Renal cortical epithelial cell (primary cell): ENCODE results near the gene CEP112. TPM values are rescaled to one million over a fixed set of nuclear protein-coding genes. Genes with fewer than 3 reads are reported as not detected.
"Not testable (repeated sequence)": the region's sequence is repeated elsewhere in the genome, so short reads cannot be mapped to it uniquely, and the experiment has no call there.

ENCODE experiments used
- DNase-seq: peaks from one replicate; pipeline ENCODE4 v3.0.0-alpha.2; 2011; ENCODE audit warnings: low read depth
- total RNA-seq: library from RNA; depleted of rRNA; stranded (reverse); fragments of >200 nt; gene quantifications from 2 replicates; pipeline ENCODE4 v1.2.3, GENCODE V29; 2014

CEP112 gene
- total RNA-seq, 1 donor from 2014 or later = 27.0 TPM

DNA sequence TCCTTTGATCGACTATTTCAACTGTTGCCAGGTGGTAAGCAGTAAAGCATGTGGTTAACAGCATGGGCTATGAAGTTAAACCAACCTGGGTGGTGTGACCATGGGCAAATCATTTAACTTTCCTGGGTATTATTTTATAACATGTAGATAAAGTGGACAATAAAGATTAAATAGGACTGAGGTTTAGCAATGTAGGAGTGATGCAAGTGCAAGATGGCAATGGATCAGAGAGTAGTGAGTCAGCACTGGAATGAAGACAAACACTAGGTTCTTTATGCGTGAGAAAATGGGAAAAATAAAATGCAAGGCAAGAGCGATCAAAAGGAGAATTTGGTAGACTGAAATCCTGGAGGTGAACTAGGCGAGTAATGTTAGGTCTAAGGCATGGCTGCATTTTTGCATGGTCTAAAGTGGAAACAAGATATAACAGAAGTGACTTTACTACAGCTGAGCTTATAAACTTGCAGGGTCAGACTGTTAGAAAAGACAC, 408.0 kb downstream of the CEP112 start:
- peak; percentile 98 for DNase-seq

DNA sequence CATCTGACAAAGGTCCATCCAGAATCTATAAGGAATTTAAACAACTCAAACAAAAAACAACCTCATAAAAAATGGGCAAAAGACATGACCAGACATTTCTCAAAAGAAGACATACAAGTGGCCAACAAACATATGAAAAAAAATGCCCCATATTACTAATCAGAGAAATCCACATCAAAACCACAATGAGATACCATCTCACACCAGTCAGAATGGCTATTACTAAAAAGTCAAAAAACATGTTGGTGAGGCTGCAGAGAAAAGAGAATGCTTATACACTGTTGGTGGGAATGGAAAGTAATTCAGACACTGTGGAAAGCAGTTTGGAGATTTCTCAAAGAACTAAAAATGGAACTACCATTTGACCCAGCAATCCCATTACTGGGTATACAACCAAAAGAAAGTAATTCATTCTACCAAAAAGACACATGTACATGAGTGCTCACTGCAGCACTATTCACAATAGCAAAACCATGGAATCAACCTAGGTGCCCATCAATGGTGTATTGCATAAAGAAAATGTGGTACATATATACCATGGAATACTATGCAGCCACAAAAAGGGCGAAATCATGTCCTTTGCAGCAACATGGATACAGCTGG, 409.7 kb downstream of the CEP112 start:
- not testable (repeated sequence) for DNase-seq

- DNase-seq = no peak
These were observed 411.8 kb downstream of the CEP112 start for GRCh38 chr17:65780111-65780510.

DNA sequence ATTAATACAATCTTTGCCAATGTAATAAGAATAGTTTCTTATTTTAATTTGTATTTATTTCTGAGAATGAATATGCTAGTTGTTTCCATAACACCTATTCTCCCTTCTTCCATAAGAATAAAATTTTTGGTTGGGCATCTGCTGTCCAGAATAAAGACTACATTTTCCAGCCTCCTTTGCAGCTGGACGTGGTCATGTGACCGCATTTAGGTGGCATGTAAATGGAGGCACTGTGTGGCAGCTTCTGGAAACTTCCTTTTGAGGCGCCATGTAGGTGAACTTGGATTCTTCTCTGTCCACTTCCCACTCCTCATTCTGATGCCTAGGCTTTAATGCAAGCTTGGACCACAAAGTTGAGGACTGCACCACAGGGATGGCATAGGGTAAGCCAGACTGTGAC, 415.0 kb downstream of the CEP112 start:
- DNase-seq = no peak

DNA sequence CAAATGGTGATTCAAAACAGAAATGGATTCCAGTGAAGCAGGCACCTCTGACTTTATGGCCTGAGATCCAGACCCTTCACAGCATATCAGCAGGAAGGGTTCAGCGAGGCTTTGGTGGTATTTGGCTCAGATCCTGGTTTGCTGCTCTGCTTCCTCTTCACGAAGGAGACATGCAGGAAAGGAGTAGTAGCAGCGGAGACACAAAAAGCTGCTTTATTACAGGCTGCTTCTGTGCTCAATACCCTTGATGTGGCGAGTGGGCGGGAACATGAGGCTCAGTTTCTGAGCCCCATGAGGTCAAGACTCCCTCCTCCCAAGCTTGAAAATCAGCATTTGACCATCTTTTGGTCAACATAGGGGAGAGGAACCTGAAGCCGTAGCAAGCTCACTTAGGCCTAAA, 417.1 kb downstream of the CEP112 start:
- no peak for DNase-seq

DNA sequence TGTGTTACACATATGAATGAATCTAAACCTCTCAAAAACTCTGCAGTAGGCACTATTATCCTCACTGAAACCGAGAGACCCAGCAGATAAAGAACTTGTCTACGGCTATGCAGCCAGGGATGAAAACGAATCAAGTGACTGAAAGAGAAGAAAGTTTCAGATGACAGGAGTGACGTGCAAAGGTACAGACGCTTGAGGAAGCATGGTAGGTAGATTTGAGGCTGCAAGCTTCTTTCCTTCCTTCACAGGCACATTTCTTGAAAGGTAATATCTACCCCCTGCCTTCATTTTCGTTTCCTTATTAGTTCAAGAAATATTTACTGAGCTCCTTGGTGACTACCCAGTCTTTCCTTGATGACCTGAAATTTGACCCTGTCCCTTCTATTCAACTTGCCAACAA, 418.9 kb downstream of the CEP112 start:
- DNase-seq = no peak

- no peak for DNase-seq
These were observed 420.2 kb downstream of the CEP112 start for GRCh38 chr17:65771704-65772103.

DNA sequence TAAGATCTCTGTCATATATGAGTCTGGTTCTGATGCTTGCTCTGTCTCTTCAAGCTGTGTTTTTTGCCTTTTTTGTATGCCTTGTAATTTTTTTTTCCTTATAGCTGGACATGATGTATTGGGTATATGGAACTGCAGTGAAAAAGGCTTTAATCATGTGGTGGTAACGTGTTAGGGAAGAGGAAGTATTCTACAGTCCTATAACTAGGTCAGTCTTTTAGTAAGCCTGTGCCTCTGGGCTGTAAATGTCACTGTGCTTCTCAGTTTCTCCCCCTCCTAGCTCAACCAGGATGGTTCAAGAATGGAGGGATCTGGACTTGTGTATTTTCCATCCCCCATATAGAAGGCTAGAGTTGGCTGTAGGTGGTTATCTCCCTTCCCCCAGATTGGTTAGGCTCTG, 428.1 kb downstream of the CEP112 start:
- no peak for DNase-seq

- DNase-seq = no peak
These were observed 429.0 kb downstream of the CEP112 start for GRCh38 chr17:65762973-65763372.

DNA sequence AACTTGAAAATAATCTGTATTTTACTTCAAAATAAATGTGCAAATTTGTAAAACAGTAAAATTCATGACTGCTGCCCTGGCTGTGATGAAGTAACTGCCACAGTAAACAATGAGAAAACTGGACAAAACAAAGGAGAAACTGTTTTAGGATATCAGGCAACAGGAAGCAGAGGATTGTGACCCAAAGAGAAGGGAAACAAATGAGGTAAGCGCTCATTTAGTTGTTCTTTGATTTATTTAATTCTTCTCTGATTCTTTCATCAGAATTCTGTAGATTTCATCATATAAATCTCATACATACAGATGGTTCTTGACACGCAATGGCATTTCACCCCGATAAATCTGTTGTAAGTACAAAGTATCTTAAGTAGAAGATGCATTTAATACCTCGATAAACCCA, 432.4 kb downstream of the CEP112 start:
- DNase-seq = no peak

DNA sequence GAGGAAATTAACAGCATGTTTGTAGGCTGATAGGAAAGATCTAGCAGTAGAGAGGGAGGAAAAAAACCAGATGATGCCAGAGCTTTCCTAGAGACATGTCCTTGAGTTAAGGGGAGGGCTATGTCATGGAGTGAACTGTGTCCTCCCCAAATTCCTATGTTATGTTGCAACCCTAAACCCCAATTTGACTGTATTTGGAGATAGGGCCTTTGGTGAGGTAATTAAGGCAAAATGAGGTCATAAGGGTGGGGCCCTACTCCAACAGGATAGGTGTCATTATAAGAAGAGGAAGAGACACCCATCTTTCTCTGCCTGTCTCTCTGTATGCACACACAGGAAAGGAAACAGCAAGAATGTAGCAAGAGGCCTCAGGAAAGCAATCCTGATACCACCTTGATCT, 435.2 kb downstream of the CEP112 start:
- no peak for DNase-seq

- DNase-seq = no peak
These were observed 436.1 kb downstream of the CEP112 start for GRCh38 chr17:65755799-65756198.

GRCh38 chr17:65754630-65755029, 437.3 kb downstream of the CEP112 start:
- DNase-seq = no peak

DNA sequence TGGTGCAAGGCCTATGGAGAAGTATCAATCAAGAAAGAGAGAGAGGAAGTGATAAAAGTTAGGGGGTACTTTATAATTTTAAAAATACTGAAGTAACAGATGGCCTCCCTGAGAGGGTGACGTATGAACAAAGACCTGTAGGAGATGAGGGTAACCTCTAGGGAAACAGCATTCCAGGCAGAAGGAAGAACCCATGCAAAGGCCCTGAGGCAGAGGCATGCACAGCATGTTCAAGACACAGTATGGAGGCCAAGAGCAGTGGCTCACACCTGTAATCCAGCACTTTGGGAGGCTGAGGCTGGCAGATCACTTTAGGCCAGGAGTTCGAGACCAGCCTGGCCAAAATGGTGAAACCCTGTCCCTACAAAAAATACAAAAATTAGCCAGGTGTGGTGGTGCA, 437.9 kb downstream of the CEP112 start:
- no peak for DNase-seq

- no peak for DNase-seq
These were observed 438.6 kb downstream of the CEP112 start for GRCh38 chr17:65753348-65753747.

- no peak for DNase-seq
These were observed 440.7 kb downstream of the CEP112 start for GRCh38 chr17:65751263-65751662.

GRCh38 chr17:65750631-65751115, 441.3 kb downstream of the CEP112 start:
- peak; percentile 96 for DNase-seq

DNA sequence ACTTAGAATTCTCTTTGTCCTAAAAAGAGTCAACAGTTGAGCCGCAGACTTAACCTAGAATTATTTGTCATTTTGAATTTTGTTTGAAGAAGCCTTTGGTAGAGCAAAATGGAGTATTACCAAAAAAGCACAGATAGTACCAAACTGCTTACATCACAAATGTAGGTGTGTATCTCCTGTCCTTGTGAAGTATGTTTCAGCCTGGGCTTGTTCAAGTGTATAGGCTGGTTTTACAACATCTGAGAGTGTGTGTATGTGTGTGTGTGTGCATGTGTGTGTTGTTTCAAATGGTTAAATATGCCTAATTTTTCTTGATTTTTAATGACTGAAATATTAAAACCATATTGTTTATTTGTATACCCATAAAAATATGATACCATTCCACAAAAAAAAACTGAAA, 441.8 kb downstream of the CEP112 start:
- DNase-seq = no peak

DNA sequence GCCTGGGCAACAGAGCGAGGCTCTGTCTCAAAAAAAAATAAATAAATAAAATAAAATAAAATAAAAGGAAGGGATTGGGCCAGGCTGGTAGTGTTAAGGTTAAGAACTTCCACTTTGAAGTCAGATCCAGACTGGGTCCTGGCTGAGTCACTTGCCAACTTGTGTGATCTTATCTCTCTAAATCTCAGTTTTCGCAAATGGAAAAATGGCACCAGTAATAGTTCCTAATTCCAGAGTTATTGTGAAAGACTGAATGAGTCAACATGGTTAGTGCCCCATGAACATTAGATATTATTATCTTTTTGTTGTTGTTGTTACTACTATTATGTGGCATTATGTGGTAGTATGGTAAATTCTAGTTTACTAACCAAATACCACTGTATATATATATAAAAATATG, 442.5 kb downstream of the CEP112 start:
- peak; percentile 52 for DNase-seq

GRCh38 chr17:65745241-65745640, 446.7 kb downstream of the CEP112 start:
- DNase-seq = no peak

DNA sequence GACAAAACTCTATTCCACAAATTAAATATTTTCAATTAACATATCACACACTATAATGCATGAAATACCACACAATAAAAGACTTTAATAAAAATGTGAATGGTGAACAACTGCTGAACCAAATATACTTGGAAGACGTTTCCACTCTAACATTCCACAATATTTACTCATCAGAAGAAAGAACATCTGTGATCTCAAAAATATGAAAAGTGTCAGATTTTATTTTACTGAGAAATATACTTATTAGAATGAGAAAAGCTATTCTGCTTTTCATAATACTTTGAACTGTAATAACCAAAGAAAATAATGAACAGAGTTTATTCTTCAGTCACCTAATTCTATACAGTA, 448.7 kb downstream of the CEP112 start:
- no peak for DNase-seq

- peak; percentile 62 for DNase-seq
These were observed 449.3 kb downstream of the CEP112 start for GRCh38 chr17:65742403-65743307.

DNA sequence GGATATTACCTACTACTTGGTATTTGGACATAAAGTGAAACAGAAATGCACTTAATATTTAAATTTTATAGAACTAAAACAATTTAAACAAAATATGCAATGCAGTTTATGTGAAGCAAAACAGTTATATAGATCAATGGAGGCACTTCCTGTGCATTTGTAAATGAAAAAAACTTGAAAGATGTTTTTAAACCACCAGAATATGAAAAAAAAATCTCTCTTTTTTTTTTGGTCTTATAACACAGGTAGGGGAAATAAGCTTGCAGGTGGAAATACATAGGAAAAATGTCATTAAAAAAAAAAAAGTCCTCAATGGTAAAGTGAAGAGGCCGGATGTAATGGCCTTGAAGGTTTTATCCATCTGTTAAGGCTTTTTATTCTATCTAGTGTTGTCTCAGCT, 450.2 kb downstream of the CEP112 start:
- no peak for DNase-seq
